ENCODE results near the gene DCTN5.

DNA sequence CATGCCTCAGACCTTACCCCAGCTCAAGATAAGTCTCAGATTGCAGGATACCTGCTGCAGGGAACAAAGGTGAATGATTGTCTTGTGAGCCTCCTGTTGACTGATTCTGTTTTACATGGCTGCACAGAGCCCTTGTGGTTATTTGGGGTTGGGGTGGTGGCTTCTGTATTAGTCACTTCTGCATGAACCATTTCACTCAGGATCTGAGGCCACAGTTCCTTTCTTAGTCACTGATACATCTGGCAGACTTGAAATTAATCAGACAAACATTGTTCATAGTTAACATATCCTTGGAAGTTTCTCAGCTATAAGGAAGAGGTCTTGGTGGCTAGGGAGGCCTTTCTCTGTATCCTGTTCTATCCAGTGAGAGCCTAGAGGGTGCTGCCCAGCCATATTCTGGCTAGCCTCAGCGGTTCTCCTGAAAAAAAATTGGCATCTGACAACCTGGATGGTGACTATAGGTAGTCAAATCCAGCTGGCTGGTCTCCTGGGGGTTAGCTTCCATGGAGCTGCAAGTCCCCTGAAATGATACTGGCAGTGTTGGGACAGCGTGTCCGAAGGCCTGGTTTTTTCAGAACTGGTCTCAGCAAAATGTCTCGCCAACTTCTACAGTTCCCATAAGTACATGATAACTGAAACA, 29.0 kb downstream of the DCTN5 start:
- TF ChIP-seq, protein P1, sequence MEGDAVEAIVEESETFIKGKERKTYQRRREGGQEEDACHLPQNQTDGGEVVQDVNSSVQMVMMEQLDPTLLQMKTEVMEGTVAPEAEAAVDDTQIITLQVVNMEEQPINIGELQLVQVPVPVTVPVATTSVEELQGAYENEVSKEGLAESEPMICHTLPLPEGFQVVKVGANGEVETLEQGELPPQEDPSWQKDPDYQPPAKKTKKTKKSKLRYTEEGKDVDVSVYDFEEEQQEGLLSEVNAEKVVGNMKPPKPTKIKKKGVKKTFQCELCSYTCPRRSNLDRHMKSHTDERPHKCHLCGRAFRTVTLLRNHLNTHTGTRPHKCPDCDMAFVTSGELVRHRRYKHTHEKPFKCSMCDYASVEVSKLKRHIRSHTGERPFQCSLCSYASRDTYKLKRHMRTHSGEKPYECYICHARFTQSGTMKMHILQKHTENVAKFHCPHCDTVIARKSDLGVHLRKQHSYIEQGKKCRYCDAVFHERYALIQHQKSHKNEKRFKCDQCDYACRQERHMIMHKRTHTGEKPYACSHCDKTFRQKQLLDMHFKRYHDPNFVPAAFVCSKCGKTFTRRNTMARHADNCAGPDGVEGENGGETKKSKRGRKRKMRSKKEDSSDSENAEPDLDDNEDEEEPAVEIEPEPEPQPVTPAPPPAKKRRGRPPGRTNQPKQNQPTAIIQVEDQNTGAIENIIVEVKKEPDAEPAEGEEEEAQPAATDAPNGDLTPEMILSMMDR (conservative IDR thresholded peaks at IDR 0.05 in 1 of 2, IDR thresholded peaks at IDR 0.05 in 1 of 2; ENCODE audit: low read depth in 1 of 2, low read length in 2 of 2), result no peak
- TF ChIP-seq EZH2 (IDR thresholded peaks at IDR 0.05; ENCODE audit: low read length, missing control alignments), result no peak
